Measurements from ENCODE around the gene SUCLG2. TPM values are rescaled to one million over a fixed set of nuclear protein-coding genes. Genes with fewer than 3 reads are reported as not detected.
A peak's percentile ranks its signal among the peaks of the same experiment; 100 is the strongest.

SUCLG2 gene
- total and polyA plus RNA-seq, 12 donors = 28.3 to 122 (median 97.4) TPM

GRCh38 chr3:67624687-67625086, 29.7 kb downstream of the SUCLG2 start:
- 82 to 86% methylated on average over 2 of the region's 2 CpGs for WGBS, 2 donors
- ATAC-seq (no peak), DNase-seq (no peak)
- no peak overlapping the region for H3K4me3 ChIP-seq
- peaks cover 0 to 18% (median 3%) of the 10 kb centered on the region in 9 donors for H3K4me1 ChIP-seq
- no peaks in the 10 kb centered on the region for H3K27me3 ChIP-seq
- no peaks in the 10 kb centered on the region for H3K9me3 ChIP-seq
- TF ChIP-seq CTCF (IDR thresholded peaks at IDR 0.05) = no peak
- H3K27ac ChIP-seq = no peak overlapping the region
- H3K36me3 ChIP-seq = peaks cover 0 to 35% (median 2%) of the 10 kb centered on the region in 9 donors
- intact Hi-C loops (cut with DNase I) = no loop called here

DNA sequence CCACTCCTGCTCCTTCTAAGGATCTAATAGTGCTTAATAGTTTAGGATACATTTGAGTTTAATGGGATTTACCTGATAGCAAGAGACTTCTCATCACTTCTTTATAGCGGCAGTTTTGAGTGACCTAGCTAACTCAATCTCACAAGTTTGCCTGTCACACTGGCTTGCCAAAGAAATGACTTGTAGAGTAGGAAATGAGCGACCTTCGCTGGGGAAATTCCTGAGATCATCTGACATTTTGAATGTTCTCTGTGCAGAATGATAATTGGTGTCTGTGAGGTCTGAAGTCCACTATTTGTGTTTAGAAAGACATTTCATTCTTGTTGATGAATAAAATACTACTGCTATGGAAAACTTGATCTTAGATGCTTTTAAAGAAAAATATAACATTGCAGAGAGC, 30.3 kb downstream of the SUCLG2 start:
- Histone ChIP-seq H3K9me3 (no peaks in the 10 kb centered on the region), H3K4me3 (no peak overlapping the region), H3K27ac (no peak overlapping the region), H3K36me3 (peaks cover 0 to 41% (median 4%) of the 10 kb centered on the region in 9 donors), H3K4me1 (peaks cover 0 to 18% (median 3%) of the 10 kb centered on the region in 9 donors), H3K27me3 (no peaks in the 10 kb centered on the region)
- ATAC-seq (peak in 1 of 8 donors; percentile 31), DNase-seq (no peak)
- 55 to 65% methylated on average over 3 of the region's 3 CpGs for WGBS, 2 donors
- intact Hi-C loops (cut with DNase I) = no loop called here
- TF ChIP-seq CTCF (IDR thresholded peaks at IDR 0.05) = no peak

DNA sequence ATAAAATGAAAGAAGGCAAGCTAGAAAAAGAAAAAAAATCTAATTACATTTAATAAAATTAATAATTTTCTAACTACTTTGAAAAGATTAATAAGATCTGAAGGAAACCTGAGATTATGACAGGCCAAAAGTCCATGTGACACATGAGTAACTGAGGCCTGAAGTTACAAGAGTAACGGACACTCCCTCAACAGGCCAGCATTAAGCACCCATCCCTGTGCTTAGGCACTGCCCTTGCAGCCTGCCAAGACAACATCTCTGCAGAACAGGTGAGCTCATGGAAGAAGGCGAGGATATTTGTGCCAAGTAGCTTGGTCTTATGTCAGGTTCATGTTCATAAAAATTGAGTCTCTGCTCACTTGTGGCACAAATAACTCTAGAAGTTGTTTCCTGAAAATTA, 31.8 kb downstream of the SUCLG2 start:
- H3K4me3 ChIP-seq = no peak overlapping the region
- no peaks in the 10 kb centered on the region for H3K27me3 ChIP-seq
- 96 to 98% methylated on average over 2 of the region's 2 CpGs for WGBS, 2 donors
- ATAC-seq (no peak), DNase-seq (no peak)
- intact Hi-C loops (cut with DNase I) = no loop called here
- H3K4me1 ChIP-seq = peaks cover 0 to 18% (median 3%) of the 10 kb centered on the region in 9 donors
- no peak overlapping the region for H3K27ac ChIP-seq
- H3K36me3 ChIP-seq = peaks cover 0 to 55% (median 8%) of the 10 kb centered on the region in 9 donors
- TF ChIP-seq CTCF (IDR thresholded peaks at IDR 0.05) = no peak
- no peaks in the 10 kb centered on the region for H3K9me3 ChIP-seq

GRCh38 chr3:67620869-67621268, 33.5 kb downstream of the SUCLG2 start:
- no peaks in the 10 kb centered on the region for H3K27me3 ChIP-seq
- peaks cover 0 to 13% (median 0%) of the 10 kb centered on the region in 9 donors for H3K4me1 ChIP-seq
- TF ChIP-seq CTCF (IDR thresholded peaks at IDR 0.05) = no peak
- DNase-seq (no peak), ATAC-seq (no peak)
- H3K9me3 ChIP-seq = no peaks in the 10 kb centered on the region
- H3K4me3 ChIP-seq = no peak overlapping the region
- peaks cover 0 to 73% (median 8%) of the 10 kb centered on the region in 9 donors for H3K36me3 ChIP-seq
- WGBS, 2 donors = 66 to 92% methylated on average over 1 of the region's 1 CpG
- no peak overlapping the region for H3K27ac ChIP-seq
- intact Hi-C loops (cut with DNase I) = no loop called here
